NCI-H2196 treated with DMSO at 0.1 percent for 48 hours (cell line): ENCODE results near the gene FGF11.

Experiments
- DNase-seq: peaks from one replicate; lab custom pipeline; 2025; ENCODE audit not compliant: unreplicated experiment; lab: John Stamatoyannopoulos, UW

Gene FGF11

GRCh38 chr17:7408252-7408727, 31.0 kb upstream of the FGF11 start:
- DNase-seq, result no peak

GRCh38 chr17:7408863-7409262, 30.4 kb upstream of the FGF11 start:
- DNase-seq, result no peak

- no peak for DNase-seq
These were observed 29.6 kb upstream of the FGF11 start for GRCh38 chr17:7409716-7410115.

GRCh38 chr17:7410634-7411426, 28.5 kb upstream of the FGF11 start:
- DNase-seq, result no peak

- no peak for DNase-seq
These were observed 27.9 kb upstream of the FGF11 start for GRCh38 chr17:7411427-7411750.

- no peak for DNase-seq
These were observed 25.8 kb upstream of the FGF11 start for GRCh38 chr17:7413346-7413985.

- no peak for DNase-seq
These were observed 24.5 kb upstream of the FGF11 start for GRCh38 chr17:7414837-7415236.

- DNase-seq, result no peak
These were observed 23.5 kb upstream of the FGF11 start for GRCh38 chr17:7415784-7416183.

GRCh38 chr17:7416323-7416722, 23.0 kb upstream of the FGF11 start:
- DNase-seq, result no peak

- no peak for DNase-seq
These were observed 22.2 kb upstream of the FGF11 start for GRCh38 chr17:7417056-7417655.

GRCh38 chr17:7418472-7419152, 20.7 kb upstream of the FGF11 start:
- DNase-seq, result no peak

- no peak for DNase-seq
These were observed 19.3 kb upstream of the FGF11 start, which contains the start of gene SPEM1 for GRCh38 chr17:7419819-7420610. Gene SPEM1 (plus strand): TSS chr17:7420324. CDS start chr17:7420385, 61 bp downstream.

GRCh38 chr17:7421186-7421585, 18.1 kb upstream of the FGF11 start:
- no peak for DNase-seq

- no peak for DNase-seq
These were observed 15.6 kb upstream of the FGF11 start for GRCh38 chr17:7423679-7424078.

- DNase-seq, result no peak
These were observed 14.0 kb upstream of the FGF11 start, which contains the start of gene SPEM2 for GRCh38 chr17:7425316-7425715. Gene SPEM2 (plus strand): TSS chr17:7425616. CDS start chr17:7425689, 73 bp downstream.

GRCh38 chr17:7425756-7426155, 13.6 kb upstream of the FGF11 start:
- no peak for DNase-seq

GRCh38 chr17:7426203-7426863, 13.0 kb upstream of the FGF11 start:
- DNase-seq, result no peak

GRCh38 chr17:7426896-7427489, 12.3 kb upstream of the FGF11 start:
- DNase-seq, result no peak

GRCh38 chr17:7427549-7427948, 11.8 kb upstream of the FGF11 start:
- DNase-seq, result no peak

- DNase-seq, result no peak
These were observed 10.8 kb upstream of the FGF11 start, which contains the start of gene SPEM3 for GRCh38 chr17:7428557-7428956. Gene SPEM3 (plus strand): TSS chr17:7428857. CDS start chr17:7428903, 46 bp downstream.
